GM12801 (cell line): ENCODE data around the gene TOMM40.

Experiments
- CTCF ChIP-seq: IDR thresholded peaks from one replicate; pipeline ENCODE4 v1.5.1; 2011; ENCODE audit warnings: control low read depth; ENCODE audit not compliant: insufficient read length; ENCODE audit errors: extremely low read depth

The TOMM40 gene

DNA sequence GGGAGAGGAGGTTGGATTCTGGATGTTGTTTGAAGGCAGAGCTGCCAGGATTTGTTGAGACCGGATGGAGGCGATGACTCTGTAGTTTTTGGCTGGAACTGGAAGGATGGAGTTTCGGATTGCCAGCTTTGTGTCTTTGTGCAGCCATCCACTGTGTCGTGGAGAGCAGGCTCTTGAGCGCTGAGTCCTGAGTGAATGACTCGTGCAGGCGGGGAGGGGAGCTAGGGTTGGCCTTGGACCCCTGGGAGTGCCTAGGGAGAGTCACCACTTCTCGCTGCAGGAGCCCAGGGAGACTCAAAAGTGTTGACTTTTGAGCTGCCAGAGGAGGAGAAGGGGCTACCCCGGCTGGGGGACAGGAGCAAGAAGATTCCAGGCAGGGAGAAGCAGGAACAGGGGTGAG lies 3.9 kb downstream of the TOMM40 start:
- TF ChIP-seq CTCF: no peak

DNA sequence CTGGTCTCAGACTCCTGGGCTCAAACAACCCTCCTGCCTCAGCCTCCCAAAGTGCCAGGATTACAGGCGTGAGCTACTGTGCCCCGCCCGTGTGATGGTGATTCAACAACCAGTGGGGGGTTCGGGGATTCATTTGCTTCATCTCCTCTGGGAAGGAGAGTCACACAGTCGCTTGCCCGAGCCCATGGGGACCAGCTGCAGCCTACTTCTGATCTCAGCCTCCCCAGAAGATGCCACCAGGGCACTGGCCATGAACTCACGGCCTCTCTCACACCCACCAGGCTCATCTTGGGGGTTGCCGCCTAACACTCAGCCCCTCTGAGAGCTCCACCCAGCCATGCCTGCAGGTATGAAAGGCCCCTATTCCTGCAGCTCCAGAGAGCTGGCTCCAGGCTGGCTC lies 6.8 kb downstream of the TOMM40 start:
- TF ChIP-seq CTCF: no peak

- no peak for TF ChIP-seq CTCF
Measured at GRCh38 chr19:44900328-44901244, 9.5 kb downstream of the TOMM40 start.

GRCh38 chr19:44903216-44903601 lies 12.2 kb downstream of the TOMM40 start:
- TF ChIP-seq CTCF: no peak

DNA sequence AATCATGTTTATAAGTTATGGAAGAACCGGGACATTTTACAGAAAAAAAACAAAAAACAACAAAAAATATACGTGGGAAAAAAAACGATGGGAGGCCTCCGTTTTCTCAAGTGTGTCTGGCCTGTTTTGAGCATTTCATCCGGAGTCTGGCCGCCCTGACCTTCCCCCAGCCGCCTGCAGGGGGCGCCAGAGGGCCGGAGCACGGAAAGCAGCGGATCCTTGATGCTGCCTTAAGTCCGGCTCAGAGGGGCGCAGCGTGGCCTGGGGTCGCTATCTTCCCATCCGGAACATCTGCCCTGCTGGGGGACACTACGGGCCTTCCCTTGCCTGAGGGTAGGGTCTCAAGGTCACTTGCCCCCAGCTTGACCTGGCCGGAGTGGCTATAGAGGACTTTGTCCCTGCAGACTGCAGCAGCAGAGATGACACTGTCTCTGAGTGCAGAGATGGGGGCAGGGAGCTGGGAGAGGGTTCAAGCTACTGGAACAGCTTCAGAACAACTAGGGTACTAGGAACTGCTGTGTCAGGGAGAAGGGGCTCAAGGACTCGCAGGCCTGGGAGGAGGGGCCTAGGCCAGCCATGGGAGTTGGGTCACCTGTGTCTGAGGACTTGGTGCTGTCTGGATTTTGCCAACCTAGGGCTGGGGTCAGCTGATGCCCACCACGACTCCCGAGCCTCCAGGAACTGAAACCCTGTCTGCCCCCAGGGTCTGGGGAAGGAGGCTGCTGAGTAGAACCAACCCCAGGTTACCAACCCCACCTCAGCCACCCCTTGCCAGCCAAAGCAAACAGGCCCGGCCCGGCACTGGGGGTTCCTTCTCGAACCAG lies 12.8 kb downstream of the TOMM40 start:
- TF ChIP-seq CTCF: no peak

- no peak for TF ChIP-seq CTCF
Measured at GRCh38 chr19:44904426-44904994, 13.5 kb downstream of the TOMM40 start.
